ENCODE data around the gene ODF2.

Gene ODF2

GRCh38 chr9:128540634-128541360, 85.0 kb downstream of the ODF2 start:
- DNase-seq: no peak

GRCh38 chr9:128546504-128546903, 90.7 kb downstream of the ODF2 start:
- no peak for DNase-seq

GRCh38 chr9:128548876-128549275, 93.1 kb downstream of the ODF2 start:
- DNase-seq: no peak

GRCh38 chr9:128550226-128550625, 94.4 kb downstream of the ODF2 start:
- no peak for DNase-seq

Measured in NCI-H2107 (cell line).